Gastrocnemius medialis (tissue), 4 donors: ENCODE results near the gene TOR1B. TPM values are rescaled to one million over a fixed set of nuclear protein-coding genes. Genes with fewer than 3 reads are reported as not detected.
"Not testable (repeated sequence)": the region's sequence is repeated elsewhere in the genome, so short reads cannot be mapped to it uniquely, and the experiment has no call there.

Experiments used
- ATAC-seq, 2 donors: fragments of 150-250 bp; one replicate each; pipeline ENCODE4 v1.9.1; 2016
- DNase-seq, 2 donors: peaks; one replicate each; pipeline ENCODE4 v3.0.0-alpha.2; 2019
- H3K27ac ChIP-seq, 4 donors: fragments of 200-600 bp; sonication (generic); 1 replicate in 1 of 4; 2 replicates in 3 of 4; pipeline ENCODE4 v1.5.1; 2016 to 2018; ENCODE audit warnings: mild to moderate bottlenecking in 2 of 4, moderate library complexity in 1 of 4
- H3K27me3 ChIP-seq, 3 donors: fragments of 200-600 bp; sonication (generic) in 2 of 3; 1 replicate in 1 of 3; 2 replicates in 2 of 3; pipeline versions ENCODE4 v1.5.1 to v1.6.0; 2016 to 2019; ENCODE audit warnings: mild to moderate bottlenecking in 1 of 3, moderate library complexity in 1 of 3
- H3K36me3 ChIP-seq, 2 donors: fragments of 200-600 bp; sonication (generic) in 1 of 2; one replicate each; pipeline ENCODE4 v1.5.1; 2017 to 2018
- H3K4me1 ChIP-seq, 2 donors: fragments of 200-600 bp; sonication (generic) in 1 of 2; one replicate each; pipeline ENCODE4 v1.5.1; 2016 to 2017; ENCODE audit warnings: mild to moderate bottlenecking in 2 of 2
- H3K4me3 ChIP-seq, 4 donors: fragments of 200-600 bp; sonication (generic) in 3 of 4; 1 replicate in 1 of 4; 2 replicates in 3 of 4; pipeline ENCODE4 v1.5.1; 2016 to 2019; ENCODE audit warnings: mild to moderate bottlenecking in 2 of 4
- H3K9me3 ChIP-seq, 3 donors: fragments of 200-600 bp; sonication (generic) in 2 of 3; 1 replicate in 1 of 3; 2 replicates in 2 of 3; pipeline ENCODE4 v1.5.1; 2016 to 2019
- POLR2A ChIP-seq, 2 donors: fragments of 450-650 bp; IDR thresholded peaks; one replicate each; pipeline ENCODE4 v1.6.1; 2017; ENCODE audit warnings: antibody characterized with exemption in 2 of 2, mild to moderate bottlenecking in 2 of 2, moderate library complexity in 2 of 2
- in situ Hi-C, 4 donors: fragments of 200-750 bp; cut with MboI; loops; one replicate each; pipeline versions ENCODE4 v1.15.0 to v1.8.0; 2017; ENCODE audit warnings: low sequenced_read_pairs in 4 of 4
- intact Hi-C: fragments of 100-400 bp; cut with DNase I; formaldehyde crosslinking; loops from one replicate; pipeline ENCODE4 v1.15.1; 2023; ENCODE audit warnings: low total_unique reads
- total RNA-seq, 4 donors: library from RNA; depleted of rRNA; stranded (reverse); fragments of >200 nt; gene quantifications; one replicate each; pipeline versions ENCODE4 v1.1.0 to v1.2.3, GENCODE V29; 2016
- TF ChIP-seq, protein P1 (sequence below), 5 experiments: fragments of 450-650 bp in 3 of 5; fragments of 200-600 bp in 2 of 5; sonication (generic) in 2 of 5; IDR thresholded peaks in 4 of 5; conservative IDR thresholded peaks in 1 of 5; 1 replicate in 4 of 5; 2 replicates in 1 of 5; pipeline ENCODE4 v1.5.1; 2016 to 2019; ENCODE audit warnings: antibody characterized with exemption in 5 of 5, mild to moderate bottlenecking in 3 of 5, moderate library complexity in 3 of 5

TOR1B gene
- total RNA-seq, 4 donors from 2014 or later: 15.9 to 22.6 (median 21.2) TPM

DNA sequence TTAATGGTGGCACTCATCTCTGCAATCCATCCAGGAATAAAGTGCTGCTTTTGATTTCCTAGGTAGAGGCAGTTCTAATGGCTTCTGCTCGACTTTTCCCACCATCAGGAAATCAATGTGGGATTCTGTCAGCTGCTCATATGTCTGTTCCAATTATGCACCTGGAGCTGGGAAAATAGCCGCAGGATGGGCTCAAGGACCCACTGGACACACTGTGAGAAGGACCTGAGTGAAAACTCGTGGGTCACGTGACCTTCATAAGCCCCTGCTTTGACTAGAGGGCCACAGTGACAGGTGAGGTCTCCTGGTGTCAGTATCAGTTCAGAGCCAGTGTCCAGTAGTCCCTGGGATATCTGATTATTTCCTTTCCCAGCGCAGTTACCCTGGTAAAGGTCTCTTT, 32.2 kb upstream of the TOR1B start:
- intact Hi-C loops (no loop called here), in situ Hi-C loops (no loop called here)
- Histone ChIP-seq H3K27ac (no peak overlapping the region), H3K27me3 (peaks cover 0 to 3% (median 0%) of the 10 kb centered on the region in 3 donors), H3K4me1 (no peaks in the 10 kb centered on the region), H3K36me3 (no peaks in the 10 kb centered on the region), H3K9me3 (no peaks in the 10 kb centered on the region), H3K4me3 (no peak overlapping the region)
- DNase-seq (no peak), ATAC-seq (no peak)
- TF ChIP-seq, protein P1, sequence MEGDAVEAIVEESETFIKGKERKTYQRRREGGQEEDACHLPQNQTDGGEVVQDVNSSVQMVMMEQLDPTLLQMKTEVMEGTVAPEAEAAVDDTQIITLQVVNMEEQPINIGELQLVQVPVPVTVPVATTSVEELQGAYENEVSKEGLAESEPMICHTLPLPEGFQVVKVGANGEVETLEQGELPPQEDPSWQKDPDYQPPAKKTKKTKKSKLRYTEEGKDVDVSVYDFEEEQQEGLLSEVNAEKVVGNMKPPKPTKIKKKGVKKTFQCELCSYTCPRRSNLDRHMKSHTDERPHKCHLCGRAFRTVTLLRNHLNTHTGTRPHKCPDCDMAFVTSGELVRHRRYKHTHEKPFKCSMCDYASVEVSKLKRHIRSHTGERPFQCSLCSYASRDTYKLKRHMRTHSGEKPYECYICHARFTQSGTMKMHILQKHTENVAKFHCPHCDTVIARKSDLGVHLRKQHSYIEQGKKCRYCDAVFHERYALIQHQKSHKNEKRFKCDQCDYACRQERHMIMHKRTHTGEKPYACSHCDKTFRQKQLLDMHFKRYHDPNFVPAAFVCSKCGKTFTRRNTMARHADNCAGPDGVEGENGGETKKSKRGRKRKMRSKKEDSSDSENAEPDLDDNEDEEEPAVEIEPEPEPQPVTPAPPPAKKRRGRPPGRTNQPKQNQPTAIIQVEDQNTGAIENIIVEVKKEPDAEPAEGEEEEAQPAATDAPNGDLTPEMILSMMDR (IDR thresholded peaks at IDR 0.05 in 4 of 5, conservative IDR thresholded peaks at IDR 0.05 in 1 of 5): no peak
- TF ChIP-seq POLR2A (IDR thresholded peaks at IDR 0.05): no peak

- no peaks in the 10 kb centered on the region for H3K4me1 ChIP-seq
- no peak overlapping the region for H3K27ac ChIP-seq
- no peaks in the 10 kb centered on the region for H3K9me3 ChIP-seq
- no peaks in the 10 kb centered on the region for H3K36me3 ChIP-seq
- no peak for DNase-seq
- ATAC-seq: no peak
- intact Hi-C loops: no loop called here
- peaks cover 0 to 3% (median 0%) of the 10 kb centered on the region in 3 donors for H3K27me3 ChIP-seq
- in situ Hi-C loops: no loop called here
- TF ChIP-seq POLR2A (IDR thresholded peaks at IDR 0.05): no peak
- TF ChIP-seq, protein P1 (IDR thresholded peaks at IDR 0.05 in 4 of 5, conservative IDR thresholded peaks at IDR 0.05 in 1 of 5): no peak
- H3K4me3 ChIP-seq: no peak overlapping the region
Measured at GRCh38 chr9:129773262-129774048, 29.5 kb upstream of the TOR1B start.

- in situ Hi-C loops (loop anchor here in 1 of 4 donors (25.0 kb wide), 2 partner anchors 138 to 638 kb away; partner anchors contain the start of genes ASB6 and NTMT1), intact Hi-C loops (no loop called here)
- ATAC-seq: no peak
- Histone ChIP-seq H3K4me1 (no peaks in the 10 kb centered on the region), H3K27ac (no peak overlapping the region), H3K36me3 (no peaks in the 10 kb centered on the region), H3K27me3 (peaks cover 0 to 3% (median 0%) of the 10 kb centered on the region in 3 donors), H3K9me3 (no peaks in the 10 kb centered on the region), H3K4me3 (no peak overlapping the region)
- TF ChIP-seq, protein P1 (IDR thresholded peaks at IDR 0.05 in 4 of 5, conservative IDR thresholded peaks at IDR 0.05 in 1 of 5): no peak
- TF ChIP-seq POLR2A (IDR thresholded peaks at IDR 0.05): no peak
- no peak for DNase-seq
Measured at GRCh38 chr9:129774791-129775447, 28.1 kb upstream of the TOR1B start.

DNA sequence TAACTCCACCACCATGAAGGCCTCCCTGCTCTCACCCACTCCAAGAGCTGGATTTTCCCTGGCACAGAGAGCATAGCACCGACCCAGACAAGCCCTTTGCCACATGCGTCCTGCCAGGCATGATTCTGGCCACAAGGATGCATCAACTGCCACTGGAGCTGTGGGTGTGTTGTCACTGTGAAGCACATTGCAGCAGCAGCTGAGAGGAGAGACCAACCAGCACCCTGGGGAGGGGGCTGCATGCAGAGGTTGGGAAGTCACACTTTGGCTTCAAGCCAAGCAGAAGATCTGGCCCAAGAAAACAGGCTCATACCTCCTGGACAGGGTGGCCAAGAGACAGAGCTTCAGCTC, 27.6 kb upstream of the TOR1B start:
- in situ Hi-C loops (loop anchor here in 1 of 4 donors (25.0 kb wide), 2 partner anchors 138 to 638 kb away; partner anchors contain the start of genes ASB6 and NTMT1), intact Hi-C loops (no loop called here)
- no peaks in the 10 kb centered on the region for H3K9me3 ChIP-seq
- ATAC-seq (no peak), DNase-seq (no peak)
- no peaks in the 10 kb centered on the region for H3K36me3 ChIP-seq
- no peak overlapping the region for H3K27ac ChIP-seq
- peaks cover 0 to 3% (median 0%) of the 10 kb centered on the region in 3 donors for H3K27me3 ChIP-seq
- TF ChIP-seq POLR2A (IDR thresholded peaks at IDR 0.05): no peak
- TF ChIP-seq, protein P1 (IDR thresholded peaks at IDR 0.05 in 4 of 5, conservative IDR thresholded peaks at IDR 0.05 in 1 of 5): no peak
- no peak overlapping the region for H3K4me3 ChIP-seq
- no peaks in the 10 kb centered on the region for H3K4me1 ChIP-seq

DNA sequence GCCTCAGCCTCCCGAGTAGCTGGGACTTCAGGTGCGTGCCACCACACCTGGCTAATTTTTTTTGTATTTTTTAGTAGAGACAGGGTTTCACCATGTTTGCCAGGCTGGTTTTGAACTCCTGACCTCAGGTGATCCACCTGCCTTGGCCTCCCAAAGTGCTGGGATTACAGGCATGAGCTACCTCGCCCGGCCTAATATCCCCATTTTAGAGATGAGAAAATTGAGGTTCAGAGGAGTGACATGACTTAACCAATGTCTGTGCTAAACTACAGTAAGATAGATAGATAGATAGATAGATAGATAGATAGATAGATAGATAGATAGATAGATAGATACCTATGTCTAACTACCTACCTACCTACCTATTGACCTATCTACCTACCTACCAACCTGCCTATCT, 26.9 kb upstream of the TOR1B start:
- DNase-seq, H3K36me3 ChIP-seq, H3K4me3 ChIP-seq, H3K9me3 ChIP-seq, H3K4me1 ChIP-seq, H3K27me3 ChIP-seq, intact Hi-C loops, ATAC-seq: not testable (repeated sequence)
- in situ Hi-C loops: loop anchor here in 1 of 4 donors (25.0 kb wide), 2 partner anchors 139 to 639 kb away; partner anchors contain the start of genes ASB6 and NTMT1
- H3K27ac ChIP-seq: peak overlapping the region in 1 of 4 donors; percentile 70
